CD4-positive, alpha-beta T cell treated with Interleukin-2 at 100 ng/mL for 4 hours (primary cell): ENCODE data around the gene DNAJB6.
"Not testable (repeated sequence)": the region's sequence is repeated elsewhere in the genome, so short reads cannot be mapped to it uniquely, and the experiment has no call there.

ENCODE experiments used
- DNase-seq: peaks from one replicate; pipeline ENCODE4 v3.0.0-alpha.2; 2020; ENCODE audit warnings: low spot score

Gene DNAJB6

GRCh38 chr7:157444011-157444842 lies 107.4 kb downstream of the DNAJB6 start:
- no peak for DNase-seq

GRCh38 chr7:157444843-157445135 lies 108.0 kb downstream of the DNAJB6 start:
- no peak for DNase-seq

- no peak for DNase-seq
Observed at GRCh38 chr7:157445246-157445955, 108.6 kb downstream of the DNAJB6 start.

GRCh38 chr7:157445956-157446295 lies 109.1 kb downstream of the DNAJB6 start:
- no peak for DNase-seq

GRCh38 chr7:157446322-157446721 lies 109.5 kb downstream of the DNAJB6 start:
- no peak for DNase-seq

GRCh38 chr7:157454003-157454402 lies 117.2 kb downstream of the DNAJB6 start:
- not testable (repeated sequence) for DNase-seq

DNA sequence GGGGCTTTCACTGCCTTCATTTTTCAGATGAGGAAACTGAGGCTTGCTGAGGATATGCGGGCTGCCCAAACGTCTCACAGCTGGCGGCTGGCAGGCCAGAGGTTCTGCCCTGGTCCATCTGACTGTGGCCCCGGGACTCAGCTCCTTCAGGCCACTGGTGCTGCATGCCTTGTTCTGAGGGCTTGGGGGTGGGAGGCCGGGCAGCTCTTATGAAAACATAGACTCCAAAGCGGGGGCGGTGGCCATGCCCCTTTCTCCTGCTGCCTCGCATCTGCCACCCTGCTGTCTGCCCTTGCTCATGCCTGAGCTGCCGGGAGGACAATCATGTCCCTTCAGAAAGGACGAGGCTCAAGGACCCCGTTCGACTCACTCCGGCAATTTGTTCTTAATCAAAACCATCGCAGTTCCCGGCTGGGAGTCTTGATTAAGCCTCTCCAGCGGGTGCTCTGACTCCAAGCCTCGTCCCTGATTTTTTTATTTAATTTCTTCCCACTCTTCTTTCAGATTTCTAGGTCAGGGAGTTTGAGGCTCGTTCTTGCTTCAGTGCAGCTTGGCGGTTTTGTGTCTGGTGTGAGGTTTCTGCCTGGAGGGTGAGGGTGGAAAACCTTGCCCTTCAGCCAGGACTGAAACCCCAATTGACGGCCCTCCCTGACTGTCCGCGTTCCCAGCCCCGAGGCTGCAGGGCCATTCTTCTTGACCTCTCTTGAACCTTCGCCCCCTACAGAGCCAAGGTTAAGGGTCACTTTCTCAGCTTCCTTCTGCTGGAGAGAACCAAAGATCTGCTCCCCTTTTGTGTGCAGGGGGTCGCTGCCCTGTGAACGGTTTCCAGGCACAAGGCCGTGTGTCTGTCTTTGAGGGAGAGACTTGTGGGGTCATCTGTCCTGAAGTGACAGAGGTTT lies 120.8 kb downstream of the DNAJB6 start:
- no peak for DNase-seq

DNA sequence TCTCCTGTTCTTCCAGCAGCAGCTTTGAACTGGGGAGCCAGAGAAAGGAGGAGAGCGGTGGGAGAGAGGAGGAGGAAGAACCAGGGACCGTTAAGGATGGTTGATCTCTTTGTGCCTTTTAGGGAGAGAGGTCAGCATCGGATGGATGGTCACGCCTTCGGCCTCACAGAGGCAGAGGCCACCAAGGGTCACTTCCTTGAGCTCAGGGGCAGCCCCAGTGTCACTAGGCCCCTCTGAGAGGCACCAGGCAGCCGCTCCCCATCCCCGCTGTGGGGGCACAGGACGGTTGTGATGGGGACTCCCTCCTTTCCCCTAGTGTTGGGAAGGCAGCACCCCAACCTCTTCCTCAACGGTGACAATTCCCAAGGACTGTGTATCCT lies 121.4 kb downstream of the DNAJB6 start:
- no peak for DNase-seq

GRCh38 chr7:157459966-157460365 lies 123.2 kb downstream of the DNAJB6 start:
- no peak for DNase-seq

DNA sequence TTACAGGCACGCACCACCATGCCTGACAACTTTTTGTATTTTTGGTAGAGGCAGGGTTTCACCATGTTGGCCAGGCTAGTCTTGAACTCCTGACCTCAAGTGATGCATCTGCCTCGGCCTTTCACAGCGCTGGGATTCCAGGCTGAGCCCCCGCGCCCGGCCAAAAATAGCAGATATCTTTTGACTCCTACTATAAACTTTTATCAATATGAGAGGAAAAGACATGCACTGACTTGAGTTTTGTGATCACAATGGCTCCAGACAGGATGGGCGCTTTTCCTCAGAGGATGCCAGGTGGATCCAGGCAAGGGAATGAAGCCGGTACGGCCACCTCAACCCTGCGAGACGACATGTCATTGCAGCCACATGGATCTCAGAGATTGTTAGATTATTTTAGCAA lies 123.9 kb downstream of the DNAJB6 start:
- no peak for DNase-seq

- no peak for DNase-seq
Observed at GRCh38 chr7:157461573-157462418, 125.0 kb downstream of the DNAJB6 start.

GRCh38 chr7:157462419-157462771 lies 125.6 kb downstream of the DNAJB6 start:
- no peak for DNase-seq

DNA sequence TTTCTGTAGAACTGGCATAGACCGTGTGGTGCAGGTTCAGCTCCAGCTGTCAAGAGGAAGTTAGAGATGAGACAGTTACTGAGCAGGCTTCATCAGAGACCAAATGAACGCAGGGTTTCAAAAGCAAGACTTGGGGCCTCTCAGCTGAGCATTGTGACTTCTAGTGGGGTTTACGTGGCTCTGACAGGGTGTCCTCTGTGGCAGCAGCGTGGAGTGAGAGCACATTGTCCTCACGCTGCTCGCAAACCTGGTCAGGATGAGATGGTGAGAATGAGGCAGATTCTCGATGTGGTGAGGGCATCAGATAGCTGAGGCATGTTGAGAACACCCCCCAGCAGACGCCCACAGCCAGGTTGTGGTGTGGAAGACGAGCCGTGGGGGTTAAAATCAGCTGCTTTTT lies 126.0 kb downstream of the DNAJB6 start:
- no peak for DNase-seq

DNA sequence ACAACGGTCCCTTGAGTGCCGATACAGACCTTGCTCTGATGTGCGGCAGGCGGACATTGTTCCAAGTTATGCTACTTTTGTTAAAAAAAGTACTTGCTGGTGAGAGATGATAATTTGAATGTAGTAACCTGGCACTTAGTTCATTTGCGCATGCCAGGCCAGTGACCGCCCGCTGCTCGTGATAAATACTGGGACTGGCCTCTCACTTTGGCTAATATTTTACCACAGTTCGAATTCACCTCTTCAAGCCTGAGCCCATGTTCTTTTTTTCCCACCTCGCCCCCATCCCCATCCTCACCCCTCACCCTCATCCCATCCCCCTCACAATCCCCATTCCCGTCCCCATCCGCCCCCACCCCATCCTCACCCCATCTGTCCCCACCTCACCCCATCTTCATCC lies 126.4 kb downstream of the DNAJB6 start:
- no peak for DNase-seq

GRCh38 chr7:157464111-157464970 lies 127.5 kb downstream of the DNAJB6 start:
- DNase-seq: no peak

GRCh38 chr7:157464971-157465886 lies 128.4 kb downstream of the DNAJB6 start:
- no peak for DNase-seq

DNA sequence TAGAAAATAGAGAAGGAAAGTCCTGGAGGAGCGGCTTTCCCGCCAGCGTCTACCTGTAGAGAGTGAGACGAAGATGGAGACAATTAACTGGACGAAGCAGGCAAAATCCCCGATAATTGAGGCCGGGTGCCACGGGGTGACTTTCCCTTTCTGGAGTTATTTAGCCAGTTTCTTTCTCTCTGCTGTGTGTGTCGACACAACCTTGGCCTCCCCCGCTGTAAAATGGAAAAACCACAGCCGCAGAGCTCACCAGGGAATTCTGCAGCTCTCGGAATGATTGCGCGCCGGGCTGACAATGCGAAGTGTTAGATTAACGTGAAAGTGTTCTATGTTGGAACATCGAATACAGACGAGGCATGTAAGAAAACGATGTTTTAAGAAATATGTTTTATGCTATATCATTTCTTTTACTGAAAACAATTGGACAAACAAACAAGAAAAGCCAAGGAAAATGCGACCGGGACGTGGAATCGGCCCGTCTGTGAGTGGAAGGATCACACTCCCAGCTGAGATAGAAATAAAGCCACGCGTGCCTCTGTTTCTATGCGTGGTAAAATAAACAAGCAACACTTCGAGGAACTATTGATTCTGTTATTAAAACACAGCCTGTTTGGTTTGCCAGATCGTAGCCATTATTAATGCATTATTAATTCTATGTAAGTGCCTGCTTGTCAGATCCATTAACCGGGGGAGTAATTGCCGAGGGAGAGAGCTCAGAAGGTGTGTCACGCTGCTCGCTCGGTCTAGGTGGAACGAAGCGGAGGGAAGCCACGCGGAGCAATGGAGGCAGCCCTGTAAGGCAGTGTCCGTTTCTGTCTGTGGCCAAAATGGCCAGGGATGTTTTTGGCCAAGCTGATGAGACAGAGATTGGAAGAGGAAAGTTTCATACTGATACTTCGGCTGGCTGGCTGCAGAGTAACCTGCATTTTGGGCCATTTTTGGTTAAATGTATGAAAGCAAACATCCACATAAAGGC lies 129.4 kb downstream of the DNAJB6 start:
- no peak for DNase-seq

DNA sequence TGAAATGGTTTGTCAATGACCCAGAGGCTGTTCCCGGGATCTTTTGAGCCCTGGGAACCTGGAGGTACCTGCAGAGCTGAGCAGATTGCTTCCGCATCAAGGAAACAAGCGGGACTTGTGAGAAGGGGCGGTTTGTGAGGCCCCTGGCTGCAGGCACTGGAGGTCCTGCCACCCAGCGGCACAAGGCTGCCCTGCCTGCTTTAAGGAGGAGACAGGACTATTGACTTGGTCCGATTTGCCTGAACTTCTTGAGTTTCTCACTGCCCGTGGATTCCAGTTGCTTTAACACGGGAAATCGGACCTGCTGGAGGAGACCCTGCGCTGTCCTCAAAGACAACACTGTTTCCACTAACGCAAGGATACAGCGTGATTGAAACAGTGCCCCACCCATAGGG lies 130.1 kb downstream of the DNAJB6 start:
- no peak for DNase-seq
